ENCODE results near the gene HCAR3. TPM values are rescaled to one million over a fixed set of nuclear protein-coding genes. Genes with fewer than 3 reads are reported as not detected.

The HCAR3 gene
- total and polyA plus RNA-seq, 2 of the 13 experiments (the other 11 are each of a cell fraction or from before 2014, with no cell fraction given): 0.11 to 12.8 TPM

DNA sequence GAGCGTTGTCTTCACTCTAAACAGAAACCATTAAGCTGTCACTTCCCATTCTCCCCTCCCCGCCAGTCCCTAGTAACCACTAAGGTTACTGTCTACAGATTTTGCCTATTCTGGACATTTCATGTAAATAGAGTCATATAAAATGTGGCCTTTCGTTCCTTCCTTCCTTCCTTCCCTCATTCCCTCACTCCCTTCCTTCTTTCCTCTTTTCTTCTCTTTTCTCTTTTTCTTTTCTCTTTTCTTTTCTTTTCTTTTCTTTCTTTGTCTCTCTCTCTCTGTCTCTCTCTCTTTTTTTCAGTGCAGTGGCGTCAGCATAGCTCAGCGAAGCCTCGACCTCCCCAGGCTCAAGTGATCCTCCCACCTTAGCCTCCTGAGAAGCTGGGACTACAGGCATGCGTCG lies 51.3 kb downstream of the HCAR3 start:
- H3K27me3 ChIP-seq (ENCODE audit: control insufficient read depth in 1 of 2, insufficient read depth in 2 of 2, low read length in 2 of 2): no peaks in the 10 kb centered on the region
- no peaks in the 10 kb centered on the region for H3K79me2 ChIP-seq (ENCODE audit: insufficient read depth, low read length)
- DNase-seq (ENCODE audit: low spot score) (no peak), FAIRE-seq (no peak), ATAC-seq (no peak)
- H3K9me3 ChIP-seq (ENCODE audit: low read length): no peaks in the 10 kb centered on the region
- intact Hi-C loops (cut with micrococcal nuclease; ENCODE audit: unreplicated experiment) (no loop called here), in situ Hi-C loops (cut with HindIII; ENCODE audit: extremely low pct_ligation_motif_present, low pct_unique_long_range_greater_than_20kb) (no loop called here)
- H3K9ac ChIP-seq (ENCODE audit: insufficient read depth, low read depth, low read length): no peak overlapping the region
- no peak overlapping the region for H2AFZ ChIP-seq (ENCODE audit: low read length)
- no peaks in the 10 kb centered on the region for H4K20me1 ChIP-seq (ENCODE audit: insufficient read depth, low read length)
- H3K4me2 ChIP-seq (ENCODE audit: low read depth, low read length): no peak overlapping the region
- no peak overlapping the region for H3K27ac ChIP-seq (ENCODE audit: extremely low read length, insufficient read depth, low read length)
- H3K4me3 ChIP-seq (replicated peaks in 1 of 3; ENCODE audit: insufficient read depth in 1 of 3, low read depth in 2 of 3, low read length in 3 of 3): no peak overlapping the region
- ChIA-PET POLR2A (no interaction called here), CTCF (ENCODE audit: low intra/inter-chr PET ratio, low total read pairs) (no interaction called here)
- H3K36me3 ChIP-seq (replicated peaks in 1 of 2; ENCODE audit: control insufficient read depth in 1 of 2, insufficient read depth in 2 of 2, low read length in 2 of 2): no peaks in the 10 kb centered on the region
- peaks cover 12% of the 10 kb centered on the region for H3K4me1 ChIP-seq (ENCODE audit: insufficient read depth, low read length)
- BruUV-seq (replicated peaks): no TSS peak
- WGBS (ENCODE audit: low lambda C conversion rate): 51% methylated on average over 8 of the region's 8 CpGs
- TF ChIP-seq ZNF703 (CRISPR knock-in tag; IDR thresholded peaks at IDR 0.05; ENCODE audit: borderline replicate concordance): no peak
- TF ChIP-seq SMARCC2 (IDR thresholded peaks at IDR 0.05): no peak
- TF ChIP-seq ZNF550 (CRISPR knock-in tag; IDR thresholded peaks at IDR 0.05; ENCODE audit: borderline replicate concordance): no peak
- TF ChIP-seq, protein P1, sequence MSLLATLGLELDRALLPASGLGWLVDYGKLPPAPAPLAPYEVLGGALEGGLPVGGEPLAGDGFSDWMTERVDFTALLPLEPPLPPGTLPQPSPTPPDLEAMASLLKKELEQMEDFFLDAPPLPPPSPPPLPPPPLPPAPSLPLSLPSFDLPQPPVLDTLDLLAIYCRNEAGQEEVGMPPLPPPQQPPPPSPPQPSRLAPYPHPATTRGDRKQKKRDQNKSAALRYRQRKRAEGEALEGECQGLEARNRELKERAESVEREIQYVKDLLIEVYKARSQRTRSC (CRISPR knock-in tag; IDR thresholded peaks at IDR 0.05; ENCODE audit: low read depth): no peak
- no peak for TF ChIP-seq MED1 (CRISPR knock-in tag; IDR thresholded peaks at IDR 0.05)
- TF ChIP-seq ZBTB1 (CRISPR knock-in tag; IDR thresholded peaks at IDR 0.05; ENCODE audit: borderline replicate concordance): no peak
- no peak for TF ChIP-seq CBX2 (IDR thresholded peaks at IDR 0.05; ENCODE audit: low read depth, low read length)
- no peak for TF ChIP-seq CBX2 (CRISPR knock-in tag; IDR thresholded peaks at IDR 0.05; ENCODE audit: low read depth)
- no peak for TF ChIP-seq NPAS2 (CRISPR knock-in tag; IDR thresholded peaks at IDR 0.05; ENCODE audit: borderline replicate concordance)
- TF ChIP-seq ZKSCAN1 (IDR thresholded peaks at IDR 0.05; ENCODE audit: low read length): no peak
- TF ChIP-seq, protein P2, sequence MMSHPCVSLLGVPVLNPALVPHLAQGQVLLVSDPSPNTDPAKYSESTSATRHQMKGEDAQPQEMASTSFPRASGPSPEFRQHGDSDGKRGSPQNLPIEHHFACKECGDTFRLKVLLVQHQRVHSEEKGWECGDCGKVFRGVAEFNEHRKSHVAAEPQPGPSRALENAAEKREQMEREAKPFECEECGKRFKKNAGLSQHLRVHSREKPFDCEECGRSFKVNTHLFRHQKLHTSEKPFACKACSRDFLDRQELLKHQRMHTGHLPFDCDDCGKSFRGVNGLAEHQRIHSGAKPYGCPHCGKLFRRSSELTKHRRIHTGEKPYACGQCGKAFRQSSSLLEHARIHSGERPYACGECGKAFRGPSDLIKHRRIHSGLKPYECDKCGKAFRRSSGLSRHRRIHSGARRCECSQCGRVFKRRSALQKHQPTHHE (CRISPR knock-in tag; IDR thresholded peaks at IDR 0.05; ENCODE audit: borderline replicate concordance): no peak
- TF ChIP-seq, protein P3, sequence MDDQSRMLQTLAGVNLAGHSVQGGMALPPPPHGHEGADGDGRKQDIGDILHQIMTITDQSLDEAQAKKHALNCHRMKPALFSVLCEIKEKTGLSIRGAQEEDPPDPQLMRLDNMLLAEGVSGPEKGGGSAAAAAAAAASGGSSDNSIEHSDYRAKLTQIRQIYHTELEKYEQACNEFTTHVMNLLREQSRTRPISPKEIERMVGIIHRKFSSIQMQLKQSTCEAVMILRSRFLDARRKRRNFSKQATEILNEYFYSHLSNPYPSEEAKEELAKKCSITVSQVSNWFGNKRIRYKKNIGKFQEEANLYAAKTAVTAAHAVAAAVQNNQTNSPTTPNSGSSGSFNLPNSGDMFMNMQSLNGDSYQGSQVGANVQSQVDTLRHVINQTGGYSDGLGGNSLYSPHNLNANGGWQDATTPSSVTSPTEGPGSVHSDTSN (CRISPR knock-in tag; IDR thresholded peaks at IDR 0.05; ENCODE audit: borderline replicate concordance): no peak
- TF ChIP-seq PCBP1 (IDR thresholded peaks at IDR 0.05; ENCODE audit: borderline replicate concordance, low read depth, low read length): no peak
- TF ChIP-seq, protein P4, sequence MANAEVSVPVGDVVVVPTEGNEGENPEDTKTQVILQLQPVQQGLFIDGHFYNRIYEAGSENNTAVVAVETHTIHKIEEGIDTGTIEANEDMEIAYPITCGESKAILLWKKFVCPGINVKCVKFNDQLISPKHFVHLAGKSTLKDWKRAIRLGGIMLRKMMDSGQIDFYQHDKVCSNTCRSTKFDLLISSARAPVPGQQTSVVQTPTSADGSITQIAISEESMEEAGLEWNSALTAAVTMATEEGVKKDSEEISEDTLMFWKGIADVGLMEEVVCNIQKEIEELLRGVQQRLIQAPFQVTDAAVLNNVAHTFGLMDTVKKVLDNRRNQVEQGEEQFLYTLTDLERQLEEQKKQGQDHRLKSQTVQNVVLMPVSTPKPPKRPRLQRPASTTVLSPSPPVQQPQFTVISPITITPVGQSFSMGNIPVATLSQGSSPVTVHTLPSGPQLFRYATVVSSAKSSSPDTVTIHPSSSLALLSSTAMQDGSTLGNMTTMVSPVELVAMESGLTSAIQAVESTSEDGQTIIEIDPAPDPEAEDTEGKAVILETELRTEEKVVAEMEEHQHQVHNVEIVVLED (CRISPR knock-in tag; IDR thresholded peaks at IDR 0.05; ENCODE audit: borderline replicate concordance): no peak
- TF ChIP-seq IRF2 (CRISPR knock-in tag; IDR thresholded peaks at IDR 0.05): no peak
- TF ChIP-seq, protein P5, sequence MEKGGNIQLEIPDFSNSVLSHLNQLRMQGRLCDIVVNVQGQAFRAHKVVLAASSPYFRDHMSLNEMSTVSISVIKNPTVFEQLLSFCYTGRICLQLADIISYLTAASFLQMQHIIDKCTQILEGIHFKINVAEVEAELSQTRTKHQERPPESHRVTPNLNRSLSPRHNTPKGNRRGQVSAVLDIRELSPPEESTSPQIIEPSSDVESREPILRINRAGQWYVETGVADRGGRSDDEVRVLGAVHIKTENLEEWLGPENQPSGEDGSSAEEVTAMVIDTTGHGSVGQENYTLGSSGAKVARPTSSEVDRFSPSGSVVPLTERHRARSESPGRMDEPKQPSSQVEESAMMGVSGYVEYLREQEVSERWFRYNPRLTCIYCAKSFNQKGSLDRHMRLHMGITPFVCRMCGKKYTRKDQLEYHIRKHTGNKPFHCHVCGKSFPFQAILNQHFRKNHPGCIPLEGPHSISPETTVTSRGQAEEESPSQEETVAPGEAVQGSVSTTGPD (CRISPR knock-in tag; IDR thresholded peaks at IDR 0.05): no peak
- no peak for TF ChIP-seq RFX1 (IDR thresholded peaks at IDR 0.05)
